ENCODE data around the gene PERCC1.
"Not testable (repeated sequence)": the region's sequence is repeated elsewhere in the genome, so short reads cannot be mapped to it uniquely, and the experiment has no call there.

The PERCC1 gene

DNA sequence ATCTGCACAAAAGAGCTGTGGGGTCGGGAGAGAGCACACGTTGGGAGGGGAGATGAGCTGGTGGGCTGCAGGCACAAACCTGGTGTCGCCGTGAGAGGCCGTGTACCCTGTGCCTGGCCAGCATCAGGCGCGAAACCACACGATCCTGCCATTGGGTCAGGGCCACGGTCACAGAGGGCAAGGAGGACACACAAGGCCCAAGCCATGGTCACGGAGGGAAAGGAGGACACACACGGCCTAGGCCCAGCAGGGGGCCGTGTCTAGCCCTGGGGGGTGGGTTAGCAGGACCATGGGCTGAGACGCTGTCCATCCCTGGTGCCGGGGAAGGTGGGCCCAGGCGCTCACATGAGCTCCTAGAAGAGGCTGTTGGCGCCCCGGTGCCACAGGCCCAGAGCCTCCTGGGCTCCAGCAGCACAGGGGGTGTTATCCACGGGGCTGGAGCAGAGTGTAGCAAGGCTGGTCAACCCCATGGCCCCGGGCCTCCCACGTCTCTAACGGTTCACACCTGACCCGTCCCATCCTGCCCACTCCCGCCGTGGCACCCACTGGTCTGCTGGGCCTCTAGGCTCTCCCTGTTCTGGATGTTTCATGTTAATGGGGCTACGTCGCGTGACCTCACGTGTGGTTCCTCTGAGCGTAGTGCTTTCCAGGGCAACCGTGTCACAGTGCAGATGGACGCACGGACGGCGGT is 21.0 kb downstream of the PERCC1 start:
- no peak for DNase-seq

GRCh38 chr16:1452530-1452929 is 21.7 kb downstream of the PERCC1 start:
- DNase-seq: no peak

- no peak for DNase-seq
These were observed 22.4 kb downstream of the PERCC1 start for GRCh38 chr16:1453316-1453715.

- DNase-seq: no peak
These were observed 23.7 kb downstream of the PERCC1 start for GRCh38 chr16:1454561-1454960.

DNA sequence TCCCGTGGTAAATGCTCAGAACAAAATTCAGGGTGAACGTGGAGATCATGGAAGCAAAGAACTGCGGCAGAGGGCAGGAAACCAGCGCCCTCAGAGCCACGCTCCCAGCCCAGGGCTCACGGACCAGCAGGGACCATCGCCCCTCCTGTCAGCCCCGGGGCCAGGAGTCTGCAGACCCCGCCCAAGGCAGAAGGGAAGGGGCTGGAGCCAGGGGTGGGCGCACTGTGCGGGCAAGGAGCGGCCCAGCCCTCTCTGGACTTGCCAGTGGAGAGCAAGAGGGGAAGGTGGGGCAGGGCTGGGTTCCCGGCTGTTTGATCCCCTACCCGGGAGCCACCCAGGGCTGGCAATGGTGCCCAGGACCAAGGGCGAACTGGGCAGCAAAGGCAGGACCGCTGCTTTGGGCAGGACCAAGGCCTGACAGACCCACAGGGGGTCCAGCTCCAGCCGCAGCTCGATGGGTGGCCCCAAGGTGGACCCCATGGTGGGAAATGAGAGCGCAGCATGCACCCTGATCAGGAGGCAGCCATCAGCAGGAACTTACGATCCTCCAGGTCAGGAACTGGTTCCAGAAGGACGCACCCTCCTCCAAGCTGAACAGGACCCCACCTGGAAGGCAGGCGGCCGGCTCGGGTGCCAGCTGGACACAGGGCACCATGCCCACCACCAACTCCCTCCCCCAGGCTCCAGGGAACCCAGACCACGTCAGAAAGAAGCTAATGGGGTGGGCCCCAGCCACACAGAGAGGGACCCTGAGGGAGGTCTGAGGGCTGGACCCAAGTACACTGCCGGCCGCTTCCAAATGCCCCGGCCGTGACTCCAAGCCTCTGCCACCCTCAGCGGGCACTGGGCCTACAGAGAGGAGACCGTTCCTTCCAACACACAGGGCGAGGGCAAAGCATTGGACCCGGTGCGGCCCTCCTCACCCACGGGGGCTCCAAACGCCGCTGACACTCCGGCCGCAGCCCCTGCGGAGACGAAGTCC is 24.6 kb downstream of the PERCC1 start:
- DNase-seq: no peak

DNA sequence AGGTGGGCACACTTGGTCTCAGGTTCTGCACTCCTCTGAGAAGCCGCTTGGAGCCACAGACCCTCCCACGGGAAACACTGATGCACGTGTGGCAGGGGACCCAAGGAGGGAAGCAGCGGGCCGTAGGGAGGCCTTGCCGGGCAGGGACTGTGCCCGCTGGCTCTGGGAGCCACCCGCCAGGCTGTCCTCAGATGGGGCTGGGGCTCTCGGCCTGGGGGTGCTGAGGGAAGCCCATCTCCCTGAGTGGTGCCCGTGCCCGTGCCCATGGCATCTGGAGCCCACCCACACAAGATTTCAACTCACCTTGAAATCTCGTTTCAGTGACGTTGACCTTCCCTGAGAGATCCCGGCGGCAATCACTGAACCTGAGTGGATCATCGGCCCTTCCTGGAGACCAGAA is 26.1 kb downstream of the PERCC1 start:
- DNase-seq: no peak

DNA sequence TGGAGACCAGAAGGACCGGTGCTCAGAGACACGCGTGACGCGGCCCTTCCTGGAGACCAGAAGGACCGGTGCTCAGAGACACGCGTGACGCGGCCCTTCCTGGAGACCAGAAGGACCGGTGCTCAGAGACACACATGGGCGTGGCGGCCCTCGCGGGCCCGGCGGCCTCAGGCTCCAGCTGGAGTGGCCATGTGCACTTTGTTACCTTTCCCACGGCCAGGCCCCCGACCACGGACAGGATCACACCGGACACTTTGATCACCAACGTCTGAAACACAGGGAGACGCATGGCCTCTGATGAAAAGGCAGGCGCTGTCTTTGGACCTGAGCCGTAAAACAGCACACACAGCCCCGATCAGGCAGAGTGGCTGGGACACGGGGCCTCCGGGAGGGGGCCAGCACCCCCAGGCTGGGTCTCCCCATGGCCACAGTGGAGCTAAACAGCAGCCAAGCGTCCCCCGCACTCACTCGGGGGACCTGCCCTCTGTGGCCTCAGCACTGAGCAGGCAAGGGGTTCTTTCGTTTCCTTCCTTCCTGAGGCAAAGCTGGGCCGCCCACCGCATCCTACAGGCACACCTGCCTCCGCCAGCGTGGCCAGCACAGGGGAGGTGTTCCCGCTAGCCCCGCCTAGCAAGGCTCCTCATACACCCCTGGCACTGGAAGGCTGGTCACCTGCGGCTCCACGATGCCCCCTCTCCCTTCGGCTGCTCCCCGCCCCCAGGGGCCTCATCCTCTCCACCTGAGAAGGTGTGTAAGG is 26.8 kb downstream of the PERCC1 start:
- no peak for DNase-seq

GRCh38 chr16:1458336-1458976 is 27.6 kb downstream of the PERCC1 start:
- no peak for DNase-seq

DNA sequence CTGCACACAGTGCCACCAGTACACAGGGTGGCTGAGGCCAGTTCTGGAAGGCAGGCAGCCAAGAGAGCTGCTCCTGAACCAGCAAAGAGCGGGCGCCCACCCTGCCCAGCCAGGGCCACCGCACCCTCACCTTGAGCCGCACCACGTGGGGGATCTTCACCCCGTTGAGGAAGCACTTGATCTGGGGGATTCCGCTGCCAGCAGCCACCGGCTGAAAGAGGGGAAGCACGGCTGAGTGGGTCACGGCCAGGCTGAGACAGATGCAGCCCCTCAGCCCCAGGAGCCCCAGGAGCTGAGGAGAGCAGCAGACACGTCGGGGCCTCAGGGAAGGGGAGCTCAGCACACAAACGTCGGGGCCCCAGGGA is 28.1 kb downstream of the PERCC1 start:
- DNase-seq: no peak

DNA sequence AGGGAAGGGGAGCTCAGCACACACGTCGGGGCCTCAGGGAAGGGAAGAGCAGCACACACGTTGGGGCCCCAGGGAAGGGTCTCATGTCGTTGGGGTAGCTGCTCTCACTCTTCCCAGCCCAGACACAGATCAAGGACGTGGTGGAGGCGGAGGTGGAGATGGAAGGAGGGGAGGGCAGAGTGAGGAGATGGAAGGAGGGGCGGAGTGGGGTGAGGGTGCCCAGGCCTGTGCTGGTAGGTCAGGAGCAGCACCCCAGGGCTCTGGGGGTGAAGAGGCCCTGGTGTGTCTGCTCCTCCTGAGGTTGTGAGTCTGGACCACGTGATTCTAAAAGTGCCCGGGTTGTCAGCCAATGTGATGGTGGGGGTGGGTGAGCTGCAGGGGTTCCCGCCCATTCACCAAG is 29.1 kb downstream of the PERCC1 start:
- DNase-seq: no peak

DNA sequence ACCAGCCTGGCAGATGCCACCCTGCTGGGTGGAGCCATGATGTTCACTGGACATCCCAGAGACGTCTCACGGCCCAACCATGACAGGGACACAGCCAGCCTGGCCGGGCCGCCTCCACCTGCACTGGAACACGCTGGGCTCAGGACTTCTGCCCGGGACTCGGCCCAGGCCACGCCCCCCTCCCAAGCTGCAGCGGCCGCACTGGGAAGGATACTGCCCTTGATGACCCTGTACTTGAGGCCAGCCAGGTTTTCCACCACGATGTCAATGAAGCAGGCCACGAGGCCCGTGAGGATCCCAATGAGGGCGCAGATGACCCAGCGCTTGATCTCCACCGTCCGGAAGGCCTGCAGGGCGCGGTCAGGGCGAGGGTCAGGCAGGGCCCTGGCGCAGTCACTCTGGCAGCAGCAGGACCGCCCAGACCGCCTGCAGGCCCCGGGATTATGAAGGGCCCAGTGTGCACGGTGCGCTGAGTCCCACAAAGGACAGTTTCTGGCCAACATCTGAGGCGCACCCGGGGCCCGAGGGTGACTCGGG is 29.8 kb downstream of the PERCC1 start:
- DNase-seq: no peak

- DNase-seq: no peak
These were observed 30.3 kb downstream of the PERCC1 start for GRCh38 chr16:1461146-1461545.

- DNase-seq: no peak
These were observed 33.5 kb downstream of the PERCC1 start for GRCh38 chr16:1464196-1464893.

- DNase-seq: no peak
These were observed 34.2 kb downstream of the PERCC1 start for GRCh38 chr16:1464894-1465566.

DNA sequence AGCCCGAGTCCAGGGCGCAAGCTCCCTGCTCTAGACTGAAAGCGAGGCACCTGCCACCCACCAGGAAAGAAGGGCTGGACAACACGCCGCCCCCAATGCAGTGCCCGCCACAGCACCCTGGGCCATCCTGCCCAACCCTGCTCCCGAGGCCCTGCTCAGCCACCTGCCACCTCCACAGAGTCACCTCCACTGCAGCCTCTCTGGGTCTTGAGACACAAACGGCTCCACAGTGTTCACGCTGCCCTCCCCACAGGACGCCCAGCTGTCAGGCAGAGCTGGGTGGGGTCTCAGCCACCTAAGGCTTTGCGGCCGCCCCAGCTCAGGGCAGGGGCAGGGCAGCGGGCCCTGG is 34.7 kb downstream of the PERCC1 start:
- no peak for DNase-seq

DNA sequence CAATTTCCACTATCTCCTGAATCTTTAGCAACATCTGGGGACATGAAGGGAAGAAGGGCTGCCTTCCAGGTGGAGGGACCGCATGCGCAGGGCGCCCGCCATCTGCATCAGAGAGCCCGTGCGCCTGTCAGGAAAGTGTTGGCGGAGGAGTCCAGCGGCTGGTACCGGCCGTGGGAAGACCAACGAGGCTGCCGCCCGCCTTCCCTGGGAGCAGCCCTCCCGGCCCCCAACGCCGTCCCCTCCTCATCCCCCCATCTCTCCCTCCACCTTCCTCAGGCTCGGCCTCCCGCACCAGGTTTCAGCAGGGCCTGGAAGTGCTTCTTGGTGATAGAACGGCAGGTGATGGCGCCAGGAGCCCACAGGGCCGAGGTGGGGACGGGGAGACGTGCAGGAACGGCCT is 35.2 kb downstream of the PERCC1 start:
- DNase-seq: no peak

DNA sequence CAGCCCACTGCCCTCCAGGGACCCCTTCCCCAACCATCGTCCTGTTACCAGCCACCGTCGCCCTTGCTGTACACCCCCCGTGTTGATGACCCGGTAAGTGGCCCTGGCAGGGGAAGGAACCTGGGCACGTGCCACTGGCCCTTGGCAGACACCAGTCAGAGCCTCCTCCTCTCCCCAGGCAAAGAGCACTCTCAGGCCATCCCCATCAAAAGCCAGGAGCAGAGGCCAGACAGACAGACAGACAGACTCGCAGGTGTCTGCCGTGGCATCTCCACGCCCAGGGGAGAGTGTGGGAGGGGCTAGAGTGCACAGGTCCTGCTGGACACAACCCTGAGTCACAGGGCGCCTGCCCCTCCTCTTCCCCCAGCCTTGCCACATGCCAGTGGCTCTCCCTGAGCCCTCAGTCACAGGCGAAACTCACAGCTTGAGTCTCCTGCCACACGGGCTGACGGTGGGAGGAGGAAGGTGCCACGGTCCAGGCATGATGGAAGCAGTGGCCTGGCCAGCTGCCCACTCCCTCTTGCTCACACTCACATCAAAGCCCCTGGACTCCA is 36.2 kb downstream of the PERCC1 start:
- no peak for DNase-seq

DNA sequence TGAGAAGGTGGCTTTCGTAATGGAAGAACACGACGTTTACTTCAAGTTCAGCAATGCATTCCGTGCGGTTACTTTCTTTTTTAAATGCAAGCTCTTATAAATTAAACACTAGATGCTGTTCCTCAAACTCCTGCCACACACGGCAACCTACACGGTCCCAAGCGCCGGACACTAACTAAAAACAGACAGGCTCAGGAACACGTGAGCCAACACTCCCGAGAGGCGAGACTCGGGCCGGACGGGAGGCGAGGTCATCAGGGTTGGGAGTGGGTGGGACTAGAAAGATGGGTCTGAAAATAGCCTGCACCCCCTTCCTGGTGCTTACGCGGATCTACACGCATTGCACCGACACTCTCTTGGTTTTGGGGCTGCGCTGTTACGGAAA is 37.5 kb downstream of the PERCC1 start:
- no peak for DNase-seq

DNA sequence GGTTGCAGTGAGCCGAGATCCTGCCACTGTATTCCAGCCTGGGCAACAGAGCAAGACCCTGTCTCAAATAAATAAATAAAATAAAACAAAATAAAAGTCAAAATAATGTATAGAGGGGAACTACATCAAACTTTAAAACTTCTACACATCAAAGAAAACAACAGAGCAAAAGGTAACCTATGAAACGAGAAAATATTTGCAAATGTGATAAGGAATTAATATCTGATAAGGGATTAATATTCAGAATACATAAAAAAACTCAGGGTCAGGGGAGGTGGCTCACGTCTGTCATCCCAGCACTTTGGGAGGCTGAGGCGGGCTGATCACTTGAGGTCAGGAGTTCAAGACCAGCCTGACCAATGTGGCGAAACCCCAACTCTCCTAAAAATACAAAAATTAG is 38.3 kb downstream of the PERCC1 start:
- DNase-seq: not testable (repeated sequence)

- no peak for DNase-seq
These were observed 38.9 kb downstream of the PERCC1 start for GRCh38 chr16:1469693-1470201.

Data from DMS79 (cell line).